Peyer's patch (tissue), 4 donors: ENCODE measurements around the gene CSMD2.

ENCODE experiments used
- CTCF ChIP-seq, 6 experiments: fragments of 450-650 bp in 4 of 6; fragments of 200-600 bp in 2 of 6; sonication (generic) in 1 of 6; IDR thresholded peaks; one replicate each; pipeline ENCODE4 v1.5.1; 2017 to 2019; ENCODE audit warnings: antibody characterized with exemption in 6 of 6, mild to moderate bottlenecking in 3 of 6, moderate library complexity in 1 of 6
- POLR2A ChIP-seq, 2 donors: fragments of 450-650 bp; IDR thresholded peaks; one replicate each; pipeline ENCODE4 v1.5.1; 2017; ENCODE audit warnings: antibody characterized with exemption in 2 of 2, mild to moderate bottlenecking in 2 of 2, moderate library complexity in 2 of 2

GRCh38 chr1:33725556-33726160, 439.4 kb downstream of the CSMD2 start:
- no peak for TF ChIP-seq CTCF (IDR thresholded peaks at IDR 0.05)
- TF ChIP-seq POLR2A (IDR thresholded peaks at IDR 0.05), result no peak
